SW 1271 (cell line): ENCODE results near the gene FHIT.

Experiments used
- DNase-seq, 2 experiments: peaks; one replicate each; lab custom pipeline; 2025; lab: John Stamatoyannopoulos, UW

FHIT gene

DNA sequence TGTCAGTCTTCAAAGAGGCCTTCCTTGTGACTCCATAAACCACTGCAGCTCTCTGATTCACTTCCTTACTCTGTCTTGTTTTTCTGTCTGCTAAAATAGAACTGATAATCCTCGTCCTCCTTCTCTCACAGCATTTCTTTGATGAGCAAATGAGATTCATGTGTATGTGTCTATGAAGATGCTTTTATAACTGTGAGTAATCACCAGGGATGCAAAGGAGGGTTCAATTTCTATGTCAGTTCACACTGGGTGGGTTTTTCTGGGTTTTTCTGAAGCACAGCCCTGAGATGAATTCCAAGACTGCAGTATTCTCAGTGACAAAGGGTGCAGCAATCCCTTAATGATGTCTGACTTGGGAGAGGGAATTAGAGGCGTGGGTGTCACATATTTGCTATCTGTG lies 1454.8 kb downstream of the FHIT start:
- no peak for DNase-seq

DNA sequence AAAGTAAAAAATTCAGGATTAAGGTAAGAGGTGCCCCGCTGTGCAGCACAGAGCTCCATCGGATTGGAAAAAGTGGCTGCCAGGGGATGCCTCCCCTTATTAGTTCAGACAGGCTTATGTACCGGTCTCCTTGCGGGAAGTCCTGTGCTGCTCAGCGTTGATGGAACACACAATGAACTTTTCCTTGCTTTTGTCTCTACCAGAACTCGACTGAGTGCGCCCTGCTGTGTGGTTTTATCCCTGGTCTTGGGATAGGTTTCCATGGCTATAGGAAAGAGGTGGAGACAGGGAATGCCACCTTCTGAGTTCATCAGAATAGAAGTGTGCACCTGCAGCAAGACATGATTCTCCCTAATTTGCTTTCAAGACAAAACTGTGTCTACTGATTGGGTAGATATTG lies 1455.5 kb downstream of the FHIT start:
- DNase-seq, result no peak

DNA sequence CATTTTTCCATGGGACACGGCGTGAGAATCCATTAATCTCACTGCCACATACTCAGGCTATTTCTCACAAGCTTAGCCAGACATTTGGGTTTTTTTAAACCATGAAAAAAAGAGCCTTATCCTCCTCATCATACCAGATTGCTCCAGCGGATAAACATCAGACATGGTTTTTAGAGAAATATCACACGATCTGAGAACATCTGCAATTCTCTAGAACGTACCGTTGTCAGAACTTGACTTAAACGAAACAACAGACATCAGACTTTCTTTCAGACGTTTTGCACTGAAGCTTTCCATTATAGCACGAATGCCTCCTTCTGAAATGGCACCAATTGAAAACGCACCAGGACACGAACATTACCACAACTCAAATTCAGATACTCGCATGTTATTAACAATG lies 1457.3 kb downstream of the FHIT start:
- no peak for DNase-seq

DNA sequence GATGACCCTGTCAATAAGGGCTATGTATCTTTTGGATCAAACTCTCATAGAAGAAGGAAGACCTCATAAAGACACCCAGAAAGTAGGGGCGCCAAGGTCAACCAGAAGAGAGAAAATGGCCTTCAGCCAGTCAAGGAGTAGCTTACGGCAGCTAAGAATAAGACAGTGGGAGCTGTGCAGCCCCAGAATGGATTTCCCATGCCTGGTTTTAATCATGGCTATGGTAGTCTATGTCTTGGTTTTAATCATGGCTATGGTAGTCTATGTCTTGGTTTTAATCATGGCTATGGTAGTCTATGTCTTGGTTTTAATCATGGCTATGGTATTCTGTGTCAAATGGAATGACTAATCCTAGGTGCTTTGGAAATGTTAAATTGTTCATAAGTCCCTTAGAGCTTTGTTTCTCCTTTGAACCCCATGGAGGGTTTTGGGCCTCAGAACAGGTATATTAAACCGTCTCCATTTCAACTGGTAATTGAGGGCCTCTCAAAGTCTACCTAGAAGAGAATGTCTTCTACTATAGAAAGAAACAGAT lies 1459.4 kb downstream of the FHIT start:
- no peak for DNase-seq

DNA sequence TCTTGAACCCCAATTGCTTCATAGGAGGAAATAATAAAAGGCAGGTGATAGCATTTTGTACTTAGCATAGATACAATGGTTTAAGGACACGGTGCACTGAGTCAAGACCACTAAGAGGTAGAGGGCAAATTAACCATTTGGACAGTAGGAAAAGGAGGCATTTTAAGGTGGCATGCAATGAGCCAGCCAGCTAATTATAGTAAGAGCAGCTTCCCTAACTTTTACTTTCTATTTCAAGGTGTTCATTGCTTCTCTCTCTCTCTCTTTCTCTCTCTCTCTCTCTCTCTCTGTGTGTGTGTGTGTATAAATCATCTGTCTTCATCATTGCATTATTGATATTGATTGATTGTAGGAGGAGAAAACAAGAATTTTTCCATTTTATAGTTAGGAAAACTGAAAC lies 1461.0 kb downstream of the FHIT start:
- no peak for DNase-seq

DNA sequence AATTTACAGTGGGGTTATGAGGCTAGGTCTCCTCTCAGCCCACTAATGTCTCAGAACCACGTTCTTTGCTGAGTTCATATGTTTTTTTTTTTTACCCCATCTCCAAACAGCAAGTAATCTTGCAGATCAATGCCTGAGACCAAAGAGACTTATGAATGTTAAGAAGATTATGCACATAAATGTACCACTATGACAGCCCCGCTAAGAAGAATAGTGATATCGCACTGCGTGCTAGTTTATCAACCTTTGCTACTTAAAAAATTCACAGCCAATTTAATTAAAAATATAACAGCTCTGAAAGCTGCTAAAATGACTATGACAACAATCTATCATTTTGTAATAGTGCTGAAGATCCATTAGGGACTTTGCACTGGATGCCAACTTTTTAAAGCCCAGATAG lies 1462.5 kb downstream of the FHIT start:
- DNase-seq, result no peak

DNA sequence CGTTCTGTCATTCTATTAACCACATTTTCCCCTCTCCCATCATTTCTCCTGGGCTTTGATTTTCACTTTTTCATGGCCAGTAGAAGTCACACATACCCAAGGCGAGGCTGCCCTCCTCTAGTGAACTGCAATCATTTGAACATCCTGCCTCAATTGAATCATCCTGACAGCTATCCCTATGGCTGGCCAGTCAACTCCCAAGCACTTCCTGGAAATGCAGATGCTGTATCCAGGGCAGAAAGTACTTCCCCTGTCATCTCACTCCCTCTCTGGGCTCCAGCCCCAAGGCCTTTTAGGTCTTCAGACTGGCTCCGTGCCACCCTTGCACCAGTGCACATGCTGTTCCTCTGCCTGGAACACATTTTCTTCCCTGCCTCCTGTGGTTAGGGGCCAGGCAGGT lies 1463.1 kb downstream of the FHIT start:
- DNase-seq, result no peak

DNA sequence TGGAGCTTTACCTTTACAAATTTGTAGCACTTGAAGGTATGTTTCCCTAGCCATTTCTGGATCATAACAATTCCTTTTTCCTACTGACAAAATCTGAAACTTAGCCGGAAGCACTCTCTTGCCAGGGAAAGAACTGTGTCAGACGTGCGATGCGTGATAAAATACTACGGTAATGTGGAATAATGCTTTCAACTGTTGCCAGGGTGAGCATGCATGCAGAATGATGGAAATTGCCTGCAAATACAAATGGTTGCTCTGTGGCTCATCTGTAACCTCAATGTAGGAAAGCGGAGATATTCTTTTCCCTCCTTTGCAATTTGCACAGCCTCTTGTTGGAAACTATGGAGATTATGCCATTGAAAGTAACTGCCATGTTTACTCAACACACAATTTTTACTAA lies 1464.9 kb downstream of the FHIT start:
- no peak for DNase-seq

DNA sequence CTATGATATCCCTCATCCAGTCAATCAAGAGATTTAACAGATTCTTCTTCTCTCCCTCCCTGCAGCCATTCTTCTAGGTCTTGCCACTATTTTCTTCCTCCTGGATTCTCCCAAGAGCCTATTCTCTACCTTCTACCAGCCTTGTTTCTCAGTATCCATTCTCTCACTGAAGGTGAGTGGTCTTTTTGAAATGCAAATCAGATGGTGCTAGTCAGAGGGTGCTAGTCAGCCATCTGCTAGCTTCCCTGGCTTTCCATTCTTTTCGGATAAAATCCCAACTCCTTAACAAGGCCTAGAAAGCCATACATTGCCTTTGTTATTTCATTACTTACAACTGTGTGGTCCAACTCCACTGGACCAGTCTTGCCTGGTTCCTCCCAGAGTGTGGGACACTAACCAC lies 1467.1 kb downstream of the FHIT start:
- no peak for DNase-seq

DNA sequence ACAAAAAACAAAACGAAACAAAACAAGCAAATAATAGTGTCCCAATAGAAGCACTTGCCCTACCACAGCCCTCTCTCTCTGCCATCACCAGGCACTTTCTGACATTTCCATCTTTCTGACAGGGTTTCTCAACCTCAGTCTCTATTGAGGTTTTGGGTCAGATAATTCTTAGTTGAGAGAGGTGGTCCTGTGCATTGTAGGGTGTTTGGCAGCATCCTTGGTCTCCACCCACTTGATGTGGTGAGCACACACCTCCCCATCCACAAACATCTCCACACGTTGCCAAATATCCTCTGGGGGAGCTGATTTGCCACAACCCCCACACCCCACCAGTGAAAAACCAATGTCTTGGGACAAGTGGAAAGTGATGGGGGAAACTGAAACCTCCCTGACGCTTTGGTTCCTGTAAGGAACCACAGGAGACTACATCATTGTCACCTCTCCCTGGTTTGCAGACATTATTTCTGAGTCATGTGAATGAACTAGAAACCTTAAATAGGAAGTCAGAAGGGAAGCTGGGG lies 1467.7 kb downstream of the FHIT start:
- DNase-seq, result no peak

DNA sequence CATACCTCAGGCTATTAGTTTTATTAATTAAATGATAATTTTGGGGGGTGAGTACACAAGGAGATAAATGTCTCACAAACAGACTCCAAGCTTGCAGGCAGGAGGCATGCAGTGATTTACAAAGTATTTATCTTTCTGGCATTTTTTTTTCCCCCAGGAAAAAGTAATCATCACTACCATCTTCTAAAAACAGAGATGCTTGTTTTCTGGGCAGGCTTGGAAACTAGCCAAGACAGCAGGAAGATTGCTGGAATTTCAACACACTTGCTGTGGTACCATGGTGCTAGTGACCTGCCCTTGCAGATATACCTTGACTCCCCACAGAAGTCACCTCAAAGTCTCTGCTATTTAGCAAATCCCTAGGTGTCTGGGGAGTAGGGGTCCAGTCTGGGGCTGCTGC lies 1468.6 kb downstream of the FHIT start:
- no peak for DNase-seq

DNA sequence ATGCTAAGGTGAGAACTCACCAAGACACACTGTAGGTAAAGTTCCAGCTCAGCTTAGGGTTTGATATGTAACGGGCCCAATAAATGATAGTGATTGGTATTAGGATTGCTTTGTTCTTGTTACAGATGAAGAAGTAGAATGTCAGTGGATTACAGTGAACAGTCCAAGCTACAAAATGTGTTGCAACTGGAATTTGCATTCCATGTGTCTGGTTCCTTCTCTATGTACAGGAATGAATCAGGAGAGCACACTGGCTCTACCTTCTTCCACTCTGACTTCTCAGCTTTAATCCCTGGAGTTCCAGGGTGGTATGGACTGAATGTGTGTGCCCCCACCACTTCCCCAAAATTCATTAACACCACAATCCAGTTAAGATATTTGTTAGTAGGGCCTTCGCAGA lies 1471.0 kb downstream of the FHIT start:
- no peak for DNase-seq

DNA sequence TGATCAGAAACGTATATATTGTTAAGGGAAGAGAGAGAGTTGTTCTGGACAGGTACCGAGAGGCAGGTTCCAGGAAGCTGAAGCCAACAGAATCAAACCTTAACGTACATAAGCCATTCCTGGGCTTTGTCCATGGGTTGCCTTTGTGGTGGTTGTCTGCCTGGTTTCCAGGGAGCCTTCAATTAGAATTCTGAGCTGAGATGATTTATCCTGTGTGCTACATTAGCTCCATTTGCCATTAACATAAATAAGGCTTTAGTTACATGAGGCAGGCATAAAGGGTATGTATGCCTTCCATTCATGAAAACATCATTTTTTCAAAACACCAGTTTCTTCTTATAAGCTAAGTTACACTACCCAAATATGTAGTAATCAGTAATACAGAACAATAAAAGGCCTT lies 1472.0 kb downstream of the FHIT start:
- no peak for DNase-seq

DNA sequence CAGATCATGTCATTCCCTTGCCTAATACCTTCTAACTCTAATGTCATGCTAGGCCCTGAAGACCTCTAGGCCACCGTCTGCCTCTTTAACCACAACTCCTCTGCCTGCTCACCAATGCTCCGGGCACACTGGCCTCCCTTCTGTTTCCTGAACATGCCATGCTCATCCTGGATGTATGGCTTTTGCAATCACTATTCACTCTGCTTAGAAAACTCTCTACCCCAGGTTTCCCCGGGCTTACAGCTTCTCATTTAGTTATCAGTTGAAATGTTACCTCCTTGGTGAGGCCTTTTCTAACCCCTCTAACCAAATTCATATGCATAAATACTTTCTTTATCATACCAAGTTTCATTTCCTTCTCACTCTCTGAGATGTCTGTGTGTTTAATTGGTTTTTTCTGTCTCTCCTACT lies 1473.6 kb downstream of the FHIT start:
- no peak for DNase-seq

DNA sequence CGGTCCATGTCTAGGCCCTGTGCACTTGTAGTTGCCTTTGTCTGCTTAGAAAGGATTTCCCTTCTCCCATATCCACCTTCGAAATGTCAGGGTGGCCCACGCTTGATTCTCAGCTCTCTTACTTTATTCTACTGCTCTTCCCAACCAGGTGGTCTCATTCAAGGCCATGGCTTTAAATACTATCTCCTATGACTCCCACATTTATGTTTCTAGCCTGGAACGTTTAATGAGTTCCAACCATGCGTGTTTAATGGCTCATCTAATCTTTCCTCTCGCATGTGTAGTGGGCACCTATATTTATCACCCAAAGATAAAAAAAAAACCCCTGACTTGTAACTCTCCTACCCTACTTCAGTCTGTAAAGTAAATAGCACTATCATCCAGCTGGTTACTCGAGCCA lies 1474.2 kb downstream of the FHIT start:
- DNase-seq, result no peak

DNA sequence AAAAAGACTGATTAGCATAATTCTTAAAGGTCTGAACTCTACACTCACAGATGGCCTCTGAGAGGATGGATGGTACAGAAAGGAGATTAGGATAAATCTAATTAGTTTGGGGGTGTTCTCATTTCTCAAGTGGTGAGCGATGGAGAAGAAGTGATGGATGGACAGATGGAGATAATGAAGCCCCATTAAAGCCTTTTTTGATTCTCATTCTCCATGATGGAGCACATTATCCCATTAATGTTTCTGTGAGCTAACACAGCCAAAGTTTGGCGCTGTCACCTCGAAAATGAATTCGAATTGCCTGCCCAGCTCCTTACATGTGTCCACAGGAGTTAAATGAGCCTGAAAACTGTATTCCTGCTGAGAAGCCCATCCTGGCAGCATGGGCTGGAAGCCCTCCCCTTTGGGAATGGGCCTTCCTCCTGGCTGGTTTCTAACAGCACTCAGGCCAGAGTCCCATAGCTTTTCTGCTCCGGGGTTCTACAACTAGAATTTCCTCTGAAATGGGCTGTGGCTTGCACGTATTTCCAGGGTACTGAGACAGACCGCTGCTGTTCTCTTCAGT lies 1475.4 kb downstream of the FHIT start:
- DNase-seq, result no peak

DNA sequence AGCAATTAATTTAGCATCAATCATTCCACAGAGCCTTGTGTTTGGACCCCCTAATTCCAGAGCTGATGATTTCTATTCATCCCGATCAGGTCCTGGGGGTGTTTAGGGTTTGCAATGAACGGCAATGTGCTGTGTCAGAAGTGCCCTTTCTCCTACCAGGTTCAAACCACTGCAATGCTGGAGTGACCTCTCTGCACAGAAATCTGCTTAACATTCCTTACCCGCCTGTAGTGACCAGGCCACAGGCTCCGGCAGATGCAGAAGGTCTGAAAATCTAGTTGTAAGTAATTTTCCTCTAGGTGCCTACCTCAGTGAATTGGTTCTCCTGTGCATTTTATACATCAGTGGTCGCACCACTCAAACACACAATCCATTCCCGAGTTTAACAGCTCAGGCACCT lies 1476.1 kb downstream of the FHIT start:
- no peak for DNase-seq

DNA sequence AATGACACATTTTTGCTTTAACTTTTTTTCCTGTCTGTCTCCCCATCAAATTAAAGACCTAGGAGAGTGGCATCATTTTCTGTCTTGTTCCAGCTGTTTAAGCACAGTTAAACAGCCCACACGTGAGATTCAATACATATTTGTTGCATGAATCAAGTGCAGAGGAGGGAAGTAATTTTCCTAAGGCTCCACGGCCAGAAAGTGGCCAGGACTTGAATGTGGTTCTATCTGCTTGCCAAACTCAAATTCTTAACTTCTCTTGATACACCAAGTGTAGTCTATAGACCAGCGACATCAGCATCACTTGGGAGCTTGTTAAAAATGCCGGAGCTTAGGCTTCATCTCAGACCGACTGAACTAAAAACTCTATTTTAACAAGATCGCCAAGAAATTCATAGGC lies 1476.6 kb downstream of the FHIT start:
- no peak for DNase-seq

DNA sequence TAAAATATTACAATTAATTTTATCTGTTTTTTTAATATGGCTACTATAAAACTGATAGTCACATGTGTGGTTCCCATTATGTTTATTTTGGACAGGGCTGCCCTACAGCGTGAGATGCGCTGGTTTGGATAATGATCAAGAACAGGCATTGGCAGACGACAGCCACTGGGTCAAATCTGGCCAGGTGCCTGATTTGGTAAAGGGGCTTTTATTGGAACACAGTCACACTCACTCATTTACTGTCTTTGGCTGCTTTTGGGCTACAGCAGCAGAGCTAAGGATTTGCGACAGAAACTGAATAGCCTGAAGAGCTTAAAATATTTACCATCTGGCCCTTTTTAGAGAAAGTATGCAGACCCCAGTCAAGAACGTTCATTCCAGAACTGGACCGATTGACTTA lies 1477.3 kb downstream of the FHIT start:
- no peak for DNase-seq

DNA sequence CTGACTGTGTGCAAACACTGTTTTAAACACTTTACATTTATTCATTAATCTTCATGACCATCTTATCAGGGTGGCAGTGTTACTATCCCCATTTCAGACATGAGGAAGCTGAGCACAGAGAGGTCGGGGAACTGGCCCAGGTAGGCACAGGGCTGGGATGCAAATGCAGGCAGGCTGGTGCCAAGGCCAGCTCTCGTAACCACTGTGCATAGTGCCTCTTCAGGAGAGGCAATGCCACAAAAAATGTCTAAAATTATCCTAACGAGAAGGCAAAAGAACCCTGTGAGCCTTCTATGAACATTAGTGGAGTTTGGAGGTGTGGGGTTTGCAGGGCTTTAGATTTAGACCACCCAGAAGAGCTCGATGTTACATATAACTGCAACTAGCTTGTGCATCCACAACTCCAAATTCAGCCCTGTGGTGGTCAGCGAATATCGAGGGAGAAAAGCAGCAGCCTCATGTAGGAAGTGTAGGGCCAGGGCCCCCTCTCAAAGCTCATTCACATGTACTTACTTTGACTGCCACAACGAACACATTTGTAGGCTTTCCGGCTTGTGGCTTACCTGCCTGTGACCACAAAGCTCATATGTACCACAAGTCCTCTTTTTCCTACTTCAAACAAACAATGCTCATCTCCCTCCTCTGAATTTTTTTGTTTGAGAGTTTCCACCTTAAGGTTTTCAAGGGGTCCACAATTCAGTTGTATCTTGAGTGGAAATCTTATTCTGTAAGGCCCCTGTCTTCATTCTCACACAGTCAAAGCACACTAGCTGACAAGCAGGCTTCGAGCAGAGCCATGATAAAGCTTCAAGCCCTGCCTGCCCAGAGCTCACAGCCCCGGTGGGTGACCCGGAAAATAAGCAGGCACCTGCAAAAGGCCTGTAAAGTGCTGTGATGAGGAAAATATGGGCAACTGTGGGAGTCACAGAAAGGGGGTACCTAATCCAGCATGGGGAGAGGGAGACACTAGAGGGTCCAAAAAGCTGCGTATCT lies 1478.5 kb downstream of the FHIT start:
- no peak for DNase-seq

DNA sequence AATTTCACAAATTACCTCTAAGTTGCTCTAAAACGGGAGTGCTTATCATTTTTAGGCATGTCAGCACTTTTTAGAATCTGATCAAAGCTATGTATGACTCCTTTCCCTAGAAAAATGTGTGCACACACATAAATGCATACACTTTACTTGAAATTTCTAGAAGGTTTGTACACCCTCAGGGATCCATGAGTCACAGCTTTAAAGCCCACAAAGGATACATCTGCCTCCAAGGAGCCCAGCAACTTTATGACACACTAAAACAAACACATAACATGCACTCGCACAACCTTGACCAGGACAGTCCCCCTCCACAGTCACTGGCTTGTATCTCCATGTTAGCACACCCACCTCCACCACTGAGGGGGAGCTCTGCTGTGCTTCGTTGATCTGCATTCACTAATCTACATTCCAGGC lies 1479.5 kb downstream of the FHIT start:
- DNase-seq, result no peak

DNA sequence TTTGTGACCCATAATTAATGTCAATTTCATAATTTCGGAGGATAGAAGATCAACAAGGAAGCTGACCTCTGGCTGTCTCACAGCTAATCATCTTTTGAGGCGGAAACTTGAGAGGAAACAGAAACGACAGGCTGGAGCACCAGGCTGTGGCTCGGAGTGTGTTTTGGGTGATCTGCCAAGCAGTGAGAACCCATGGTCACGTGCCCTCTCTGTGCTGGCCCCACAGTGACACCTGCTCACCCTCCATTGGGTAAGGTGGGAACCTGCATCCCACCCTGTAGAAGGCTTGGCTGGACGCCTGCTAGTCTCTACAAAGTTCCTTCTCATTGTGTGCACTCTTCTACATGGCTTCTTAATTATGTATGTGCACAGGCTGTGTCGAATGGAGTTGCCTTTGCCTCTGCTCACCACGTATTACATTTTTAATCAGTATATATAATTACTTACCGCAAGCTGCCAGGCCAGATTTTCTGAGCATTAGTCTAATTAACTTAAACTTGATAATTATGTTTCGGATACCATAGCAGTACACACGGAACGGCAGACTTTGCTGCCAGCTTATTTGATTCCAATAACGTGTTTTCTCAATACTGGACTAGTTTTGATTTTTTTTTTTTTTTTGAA lies 1482.0 kb downstream of the FHIT start:
- no peak for DNase-seq
